Activated T-helper 1 cell treated with anti-CD3 and anti-CD28 coated beads, Interleukin-12 subunit alpha, Interleukin-12 subunit beta, Interleukin-2, Interleukin-4 antibody, amounts not matched to agents 30 ng/mL and 10 ng/mL and 1 ng/mL, durations not matched to agents 14 hours and 24 hours and 36 hours (primary cell): ENCODE results near the gene TEDC2. TPM values are rescaled to one million over a fixed set of nuclear protein-coding genes. Genes with fewer than 3 reads are reported as not detected.

Source experiments
- DNase-seq: peaks from one replicate; pipeline ENCODE4 v3.0.0; 2021; ENCODE audit warnings: low spot score
- H3K27ac Mint-ChIP-seq: one replicate; pipeline ENCODE4 v1.8.0; 2021; ENCODE audit warnings: mild to moderate bottlenecking, mixed read lengths
- H3K27me3 Mint-ChIP-seq: one replicate; pipeline ENCODE4 v1.8.0; 2022; ENCODE audit warnings: mild to moderate bottlenecking, moderate library complexity, mixed read lengths; ENCODE audit not compliant: insufficient read depth
- H3K36me3 Mint-ChIP-seq: one replicate; pipeline ENCODE4 v1.8.0; 2021; ENCODE audit warnings: low read depth, mixed read lengths
- H3K4me1 Mint-ChIP-seq: one replicate; pipeline ENCODE4 v1.8.0; 2021; ENCODE audit warnings: low read depth, mixed read lengths
- H3K4me3 Mint-ChIP-seq: one replicate; pipeline ENCODE4 v1.8.0; 2021; ENCODE audit warnings: mild to moderate bottlenecking, moderate library complexity, mixed read lengths
- H3K9me3 Mint-ChIP-seq: one replicate; pipeline ENCODE4 v1.8.0; 2021; ENCODE audit warnings: mixed read lengths
- intact Hi-C: fragments of 100-400 bp; cut with micrococcal nuclease; formaldehyde crosslinking; loops from one replicate; pipeline ENCODE4 v1.15.1; 2024
- total RNA-seq: library from RNA; stranded (reverse); gene quantifications from 2 replicates; pipeline ENCODE4 v1.2.3, GENCODE V29; 2022

Gene TEDC2
- total RNA-seq, 1 donor from 2014 or later: 43.9 TPM

- intact Hi-C loops: loop anchor here (1.0 to 2.0 kb wide), 3 partner anchors 14 to 32 kb away; partner anchors contain the start of genes CCNF and TBC1D24
- peaks cover 4% of the 10 kb centered on the region for H3K36me3 Mint-ChIP-seq
- DNase-seq: no peak
- H3K27ac Mint-ChIP-seq: no peak overlapping the region
- H3K4me3 Mint-ChIP-seq: peak overlapping the region; percentile 62
- H3K4me1 Mint-ChIP-seq: peaks cover 7% of the 10 kb centered on the region
- peaks cover 2% of the 10 kb centered on the region for H3K27me3 Mint-ChIP-seq
- no peaks in the 10 kb centered on the region for H3K9me3 Mint-ChIP-seq
Observed at GRCh38 chr16:2460916-2461315, 1.0 kb downstream of the TEDC2 start.

GRCh38 chr16:2462031-2462866 is 2.3 kb downstream of the TEDC2 start:
- Mint-ChIP-seq H3K9me3 (no peaks in the 10 kb centered on the region), H3K4me1 (peaks cover 7% of the 10 kb centered on the region), H3K4me3 (no peak overlapping the region), H3K27me3 (peaks cover 10% of the 10 kb centered on the region), H3K36me3 (peaks cover 4% of the 10 kb centered on the region), H3K27ac (no peak overlapping the region)
- intact Hi-C loops: no loop called here
- no peak for DNase-seq

- H3K27ac Mint-ChIP-seq: no peak overlapping the region
- intact Hi-C loops: no loop called here
- H3K9me3 Mint-ChIP-seq: no peaks in the 10 kb centered on the region
- H3K27me3 Mint-ChIP-seq: peaks cover 14% of the 10 kb centered on the region
- H3K36me3 Mint-ChIP-seq: peaks cover 1% of the 10 kb centered on the region
- DNase-seq: no peak
- peaks cover 5% of the 10 kb centered on the region for H3K4me1 Mint-ChIP-seq
- H3K4me3 Mint-ChIP-seq: no peak overlapping the region
Observed at GRCh38 chr16:2464333-2464732, 4.4 kb downstream of the TEDC2 start.

- Mint-ChIP-seq H3K9me3 (no peaks in the 10 kb centered on the region), H3K27me3 (peaks cover 25% of the 10 kb centered on the region), H3K36me3 (no peaks in the 10 kb centered on the region), H3K4me3 (no peak overlapping the region), H3K4me1 (no peaks in the 10 kb centered on the region), H3K27ac (no peak overlapping the region)
- no peak for DNase-seq
- intact Hi-C loops: no loop called here
Observed at GRCh38 chr16:2465653-2466415, 5.9 kb downstream of the TEDC2 start.

GRCh38 chr16:2466667-2467527 is 7.0 kb downstream of the TEDC2 start:
- H3K27me3 Mint-ChIP-seq: peaks cover 25% of the 10 kb centered on the region
- H3K27ac Mint-ChIP-seq: peak overlapping the region; percentile 23
- H3K9me3 Mint-ChIP-seq: no peaks in the 10 kb centered on the region
- H3K4me3 Mint-ChIP-seq: no peak overlapping the region
- no peak for DNase-seq
- no peaks in the 10 kb centered on the region for H3K4me1 Mint-ChIP-seq
- H3K36me3 Mint-ChIP-seq: no peaks in the 10 kb centered on the region
- intact Hi-C loops: no loop called here

- DNase-seq: no peak
- H3K27ac Mint-ChIP-seq: no peak overlapping the region
- H3K4me3 Mint-ChIP-seq: no peak overlapping the region
- H3K36me3 Mint-ChIP-seq: no peaks in the 10 kb centered on the region
- H3K4me1 Mint-ChIP-seq: no peaks in the 10 kb centered on the region
- H3K27me3 Mint-ChIP-seq: peaks cover 25% of the 10 kb centered on the region
- H3K9me3 Mint-ChIP-seq: no peaks in the 10 kb centered on the region
- intact Hi-C loops: no loop called here
Observed at GRCh38 chr16:2467528-2468232, 7.8 kb downstream of the TEDC2 start.

GRCh38 chr16:2468233-2468724 is 8.4 kb downstream of the TEDC2 start:
- H3K27me3 Mint-ChIP-seq: peaks cover 30% of the 10 kb centered on the region
- intact Hi-C loops: no loop called here
- H3K4me1 Mint-ChIP-seq: peaks cover 3% of the 10 kb centered on the region
- no peak for DNase-seq
- no peak overlapping the region for H3K27ac Mint-ChIP-seq
- no peaks in the 10 kb centered on the region for H3K36me3 Mint-ChIP-seq
- H3K4me3 Mint-ChIP-seq: no peak overlapping the region
- H3K9me3 Mint-ChIP-seq: no peaks in the 10 kb centered on the region

GRCh38 chr16:2468725-2469398 is 9.0 kb downstream of the TEDC2 start:
- peaks cover 4% of the 10 kb centered on the region for H3K4me1 Mint-ChIP-seq
- no peak for DNase-seq
- H3K9me3 Mint-ChIP-seq: no peaks in the 10 kb centered on the region
- peaks cover 30% of the 10 kb centered on the region for H3K27me3 Mint-ChIP-seq
- no peak overlapping the region for H3K4me3 Mint-ChIP-seq
- H3K27ac Mint-ChIP-seq: no peak overlapping the region
- intact Hi-C loops: no loop called here
- H3K36me3 Mint-ChIP-seq: no peaks in the 10 kb centered on the region

- H3K27ac Mint-ChIP-seq: no peak overlapping the region
- intact Hi-C loops: no loop called here
- no peaks in the 10 kb centered on the region for H3K36me3 Mint-ChIP-seq
- no peak overlapping the region for H3K4me3 Mint-ChIP-seq
- H3K9me3 Mint-ChIP-seq: no peaks in the 10 kb centered on the region
- H3K4me1 Mint-ChIP-seq: peaks cover 4% of the 10 kb centered on the region
- no peak for DNase-seq
- H3K27me3 Mint-ChIP-seq: peaks cover 30% of the 10 kb centered on the region
Observed at GRCh38 chr16:2469399-2470233, 9.7 kb downstream of the TEDC2 start.

GRCh38 chr16:2470234-2470601 is 10.3 kb downstream of the TEDC2 start:
- intact Hi-C loops: no loop called here
- DNase-seq: no peak
- Mint-ChIP-seq H3K27ac (no peak overlapping the region), H3K4me3 (no peak overlapping the region), H3K36me3 (no peaks in the 10 kb centered on the region), H3K4me1 (peaks cover 4% of the 10 kb centered on the region), H3K27me3 (peaks cover 29% of the 10 kb centered on the region), H3K9me3 (no peaks in the 10 kb centered on the region)

GRCh38 chr16:2470603-2471015 is 10.7 kb downstream of the TEDC2 start:
- H3K36me3 Mint-ChIP-seq: no peaks in the 10 kb centered on the region
- no peak overlapping the region for H3K4me3 Mint-ChIP-seq
- peaks cover 4% of the 10 kb centered on the region for H3K4me1 Mint-ChIP-seq
- no peak overlapping the region for H3K27ac Mint-ChIP-seq
- peaks cover 28% of the 10 kb centered on the region for H3K27me3 Mint-ChIP-seq
- intact Hi-C loops: no loop called here
- no peaks in the 10 kb centered on the region for H3K9me3 Mint-ChIP-seq
- DNase-seq: no peak
